ENCODE results near the gene IMMP2L. TPM values are rescaled to one million over a fixed set of nuclear protein-coding genes. Genes with fewer than 3 reads are reported as not detected.

Gene IMMP2L
- total and polyA plus RNA-seq, 2 of the 13 experiments (the other 11 are each of a cell fraction or from before 2014, with no cell fraction given): 7.8 to 16.9 TPM

GRCh38 chr7:111145472-111145871, 416.8 kb downstream of the IMMP2L start:
- no peak overlapping the region for H3K4me2 ChIP-seq (ENCODE audit: low read depth, low read length)
- intact Hi-C loops (cut with micrococcal nuclease; ENCODE audit: unreplicated experiment) (no loop called here), in situ Hi-C loops (cut with HindIII; ENCODE audit: extremely low pct_ligation_motif_present, low pct_unique_long_range_greater_than_20kb) (no loop called here)
- FAIRE-seq (no peak), DNase-seq (ENCODE audit: low spot score) (no peak), ATAC-seq (no peak)
- H3K27me3 ChIP-seq (ENCODE audit: control insufficient read depth in 1 of 2, insufficient read depth in 2 of 2, low read length in 2 of 2): no peaks in the 10 kb centered on the region
- no peak for TF ChIP-seq PHF21A (CRISPR knock-in tag; IDR thresholded peaks at IDR 0.05)
- no peak for TF ChIP-seq ZNF17 (CRISPR knock-in tag; IDR thresholded peaks at IDR 0.05)
- TF ChIP-seq U2AF1 (optimal IDR thresholded peaks at IDR 0.05; ENCODE audit: low read depth, low read length): no peak
- no peak for TF ChIP-seq NR2F6 (IDR thresholded peaks at IDR 0.05)
- TF ChIP-seq NR2F6 (CRISPR knock-in tag; IDR thresholded peaks at IDR 0.05): no peak
- no peak for TF ChIP-seq SKIL (CRISPR knock-in tag; IDR thresholded peaks at IDR 0.05; ENCODE audit: borderline replicate concordance)
- no peak for TF ChIP-seq DBP (CRISPR knock-in tag; IDR thresholded peaks at IDR 0.05; ENCODE audit: not compliant biosample characterization)
- TF ChIP-seq ZNF512 (CRISPR knock-in tag; IDR thresholded peaks at IDR 0.05): no peak
- no peak for TF ChIP-seq MIXL1 (CRISPR knock-in tag; IDR thresholded peaks at IDR 0.05)
- TF ChIP-seq ZNF333 (CRISPR knock-in tag; IDR thresholded peaks at IDR 0.05; ENCODE audit: borderline replicate concordance): no peak
- no peak for TF ChIP-seq SALL1 (CRISPR knock-in tag; IDR thresholded peaks at IDR 0.05)
- TF ChIP-seq ZNF224 (CRISPR knock-in tag; IDR thresholded peaks at IDR 0.05): no peak
- no peak for TF ChIP-seq ZIK1 (CRISPR knock-in tag; IDR thresholded peaks at IDR 0.05; ENCODE audit: borderline replicate concordance, low read depth)
- TF ChIP-seq ETV6 (CRISPR knock-in tag; conservative IDR thresholded peaks at IDR 0.05): no peak
- H3K27ac ChIP-seq (ENCODE audit: extremely low read length, insufficient read depth, low read length): no peak overlapping the region
- ChIA-PET CTCF (ENCODE audit: low intra/inter-chr PET ratio, low total read pairs) (no interaction called here), POLR2A (no interaction called here)
- no peaks in the 10 kb centered on the region for H3K4me1 ChIP-seq (ENCODE audit: insufficient read depth, low read length)
- 98% methylated on average over 2 of the region's 2 CpGs for WGBS (ENCODE audit: low lambda C conversion rate)
- H3K4me3 ChIP-seq (replicated peaks in 1 of 3; ENCODE audit: insufficient read depth in 1 of 3, low read depth in 2 of 3, low read length in 3 of 3): no peak overlapping the region
- no peaks in the 10 kb centered on the region for H3K9me3 ChIP-seq (ENCODE audit: low read length)
- no peak overlapping the region for H2AFZ ChIP-seq (ENCODE audit: low read length)
- BruUV-seq (replicated peaks): no TSS peak
- H3K9ac ChIP-seq (ENCODE audit: insufficient read depth, low read depth, low read length): no peak overlapping the region
- H3K36me3 ChIP-seq (replicated peaks in 1 of 2; ENCODE audit: control insufficient read depth in 1 of 2, insufficient read depth in 2 of 2, low read length in 2 of 2): no peaks in the 10 kb centered on the region
- no peaks in the 10 kb centered on the region for H4K20me1 ChIP-seq (ENCODE audit: insufficient read depth, low read length)
- H3K79me2 ChIP-seq (ENCODE audit: insufficient read depth, low read length): no peaks in the 10 kb centered on the region

All from HepG2 (cell line).